ENCODE measurements around the gene DSC1.

The DSC1 gene

GRCh38 chr18:31192086-31192776 is 29.6 kb upstream of the DSC1 start:
- TF ChIP-seq CTCF (IDR thresholded peaks at IDR 0.05) = no peak

GRCh38 chr18:31190919-31191318 is 28.3 kb upstream of the DSC1 start:
- TF ChIP-seq CTCF (IDR thresholded peaks at IDR 0.05) = no peak

GRCh38 chr18:31189757-31190156 is 27.1 kb upstream of the DSC1 start:
- no peak for TF ChIP-seq CTCF (IDR thresholded peaks at IDR 0.05)

GRCh38 chr18:31185186-31185950 is 22.7 kb upstream of the DSC1 start:
- no peak for TF ChIP-seq CTCF (IDR thresholded peaks at IDR 0.05)

GRCh38 chr18:31183302-31183701 is 20.6 kb upstream of the DSC1 start:
- TF ChIP-seq CTCF (IDR thresholded peaks at IDR 0.05) = no peak

GRCh38 chr18:31176531-31176930 is 13.9 kb upstream of the DSC1 start:
- no peak for TF ChIP-seq CTCF (IDR thresholded peaks at IDR 0.05)

- TF ChIP-seq CTCF (IDR thresholded peaks at IDR 0.05) = no peak
Observed at GRCh38 chr18:31171144-31171839, 8.6 kb upstream of the DSC1 start.
